Neural progenitor cell (in vitro differentiated cells): ENCODE results near the gene EFCAB6.

ENCODE experiments used
- CTCF ChIP-seq: fragments of 200-600 bp; sonication (generic); IDR thresholded peaks from 2 replicates; pipeline ENCODE4 v1.5.1; 2017; ENCODE audit warnings: antibody characterized with exemption, mild to moderate bottlenecking
- EZH2 ChIP-seq: fragments of 200-600 bp; sonication (generic); IDR thresholded peaks from 2 replicates; pipeline ENCODE4 v1.6.1; 2017; ENCODE audit warnings: antibody characterized with exemption, mild to moderate bottlenecking, moderate library complexity
- EZH2phosphoT487 ChIP-seq: fragments of 200-600 bp; sonication (generic); IDR thresholded peaks from 2 replicates; pipeline ENCODE4 v1.6.1; 2017; ENCODE audit warnings: antibody characterized with exemption

GRCh38 chr22:43567691-43568324 lies 244.3 kb downstream of the EFCAB6 start:
- TF ChIP-seq EZH2phosphoT487 = no peak
- no peak for TF ChIP-seq EZH2
- no peak for TF ChIP-seq CTCF
